Esophagus squamous epithelium (tissue), 4 donors: ENCODE data around the gene SLC6A19.

Source experiments
- POLR2A ChIP-seq, 4 donors: fragments of 450-650 bp; IDR thresholded peaks; one replicate each; pipeline ENCODE4 v1.6.1; 2017; ENCODE audit warnings: antibody characterized with exemption in 4 of 4, mild to moderate bottlenecking in 4 of 4, moderate library complexity in 3 of 4
- TF ChIP-seq, protein P1 (sequence below), 6 experiments: fragments of 450-650 bp in 4 of 6; fragments of 200-600 bp in 2 of 6; sonication (generic) in 2 of 6; IDR thresholded peaks; one replicate each; pipeline ENCODE4 v1.5.1; 2016 to 2019; ENCODE audit warnings: antibody characterized with exemption in 6 of 6, mild to moderate bottlenecking in 4 of 6, moderate library complexity in 4 of 6

DNA sequence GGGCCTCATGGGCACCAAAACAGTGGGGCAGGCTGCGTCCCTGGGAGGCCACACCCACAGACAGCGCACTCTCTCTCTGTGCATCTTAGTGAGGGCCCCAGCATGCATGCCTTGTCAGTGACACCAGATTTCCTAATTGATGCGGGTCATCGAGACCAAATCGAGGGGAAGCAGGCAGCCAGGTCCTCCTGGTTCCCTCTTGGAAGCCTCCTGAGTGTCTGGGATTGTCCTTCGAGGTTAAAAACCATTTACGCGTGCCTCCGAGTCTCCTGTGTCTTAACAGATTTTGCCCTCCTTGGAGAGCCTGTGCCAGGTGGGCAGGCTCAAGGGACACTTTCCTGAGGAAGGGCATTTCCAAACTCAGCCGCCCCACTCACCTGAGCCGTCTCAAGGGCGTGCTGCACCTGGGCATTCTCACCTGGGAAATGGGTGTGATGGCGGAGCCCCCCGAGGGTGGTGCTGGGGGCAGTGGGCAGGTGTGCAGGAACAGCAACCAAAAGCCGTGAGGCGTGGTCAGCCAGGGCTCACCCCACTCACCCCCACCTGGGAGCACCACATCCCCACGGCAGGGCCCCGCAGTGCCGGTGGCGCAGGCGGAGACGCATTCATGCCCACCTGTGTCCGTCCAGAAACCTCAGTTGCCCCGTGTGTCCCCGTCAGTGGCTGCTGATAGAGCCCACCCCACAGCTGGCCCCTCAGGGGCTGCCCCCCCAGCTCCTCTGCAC is 2.7 kb downstream of the SLC6A19 start:
- no peak for TF ChIP-seq POLR2A (IDR thresholded peaks at IDR 0.05)
- TF ChIP-seq, protein P1, sequence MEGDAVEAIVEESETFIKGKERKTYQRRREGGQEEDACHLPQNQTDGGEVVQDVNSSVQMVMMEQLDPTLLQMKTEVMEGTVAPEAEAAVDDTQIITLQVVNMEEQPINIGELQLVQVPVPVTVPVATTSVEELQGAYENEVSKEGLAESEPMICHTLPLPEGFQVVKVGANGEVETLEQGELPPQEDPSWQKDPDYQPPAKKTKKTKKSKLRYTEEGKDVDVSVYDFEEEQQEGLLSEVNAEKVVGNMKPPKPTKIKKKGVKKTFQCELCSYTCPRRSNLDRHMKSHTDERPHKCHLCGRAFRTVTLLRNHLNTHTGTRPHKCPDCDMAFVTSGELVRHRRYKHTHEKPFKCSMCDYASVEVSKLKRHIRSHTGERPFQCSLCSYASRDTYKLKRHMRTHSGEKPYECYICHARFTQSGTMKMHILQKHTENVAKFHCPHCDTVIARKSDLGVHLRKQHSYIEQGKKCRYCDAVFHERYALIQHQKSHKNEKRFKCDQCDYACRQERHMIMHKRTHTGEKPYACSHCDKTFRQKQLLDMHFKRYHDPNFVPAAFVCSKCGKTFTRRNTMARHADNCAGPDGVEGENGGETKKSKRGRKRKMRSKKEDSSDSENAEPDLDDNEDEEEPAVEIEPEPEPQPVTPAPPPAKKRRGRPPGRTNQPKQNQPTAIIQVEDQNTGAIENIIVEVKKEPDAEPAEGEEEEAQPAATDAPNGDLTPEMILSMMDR (IDR thresholded peaks at IDR 0.05): no peak
